Occipital lobe (tissue), 2 donors: ENCODE results near the gene SERPINH1. TPM values are rescaled to one million over a fixed set of nuclear protein-coding genes. Genes with fewer than 3 reads are reported as not detected.

Source experiments
- DNase-seq: peaks from one replicate; lab custom pipeline; 2025; lab: John Stamatoyannopoulos, UW
- total RNA-seq: library from RNA; depleted of rRNA; stranded (reverse); fragments of >200 nt; gene quantifications from one replicate; pipeline ENCODE4 v1.2.3, GENCODE V29; 2014

SERPINH1 gene
- total RNA-seq, 1 donor from 2014 or later: 29.3 TPM

- no peak for DNase-seq
Measured at GRCh38 chr11:75594211-75594610, 32.2 kb downstream of the SERPINH1 start.

DNA sequence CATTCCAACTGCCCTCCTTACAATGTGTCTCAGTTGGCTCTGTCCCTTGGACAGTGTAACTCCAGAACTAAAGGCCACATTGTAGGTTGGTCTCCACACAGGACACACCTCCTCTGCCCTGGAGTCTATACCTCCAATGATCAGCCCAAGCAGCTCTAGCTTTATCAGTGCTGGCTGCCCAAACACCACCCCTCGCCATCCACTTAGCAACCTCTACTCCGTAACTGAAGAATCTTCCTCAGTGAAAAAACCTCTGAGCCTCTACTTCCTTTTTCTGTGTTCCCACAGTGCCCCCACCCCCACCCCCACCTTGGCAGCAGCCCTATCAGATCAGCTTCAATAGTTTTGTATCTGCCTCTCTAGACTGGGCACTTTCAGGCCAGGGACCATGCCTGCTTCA, 33.4 kb downstream of the SERPINH1 start:
- no peak for DNase-seq

- no peak for DNase-seq
Measured at GRCh38 chr11:75596914-75597313, 34.9 kb downstream of the SERPINH1 start.

- DNase-seq: no peak
Measured at GRCh38 chr11:75597636-75598035, 35.6 kb downstream of the SERPINH1 start.

DNA sequence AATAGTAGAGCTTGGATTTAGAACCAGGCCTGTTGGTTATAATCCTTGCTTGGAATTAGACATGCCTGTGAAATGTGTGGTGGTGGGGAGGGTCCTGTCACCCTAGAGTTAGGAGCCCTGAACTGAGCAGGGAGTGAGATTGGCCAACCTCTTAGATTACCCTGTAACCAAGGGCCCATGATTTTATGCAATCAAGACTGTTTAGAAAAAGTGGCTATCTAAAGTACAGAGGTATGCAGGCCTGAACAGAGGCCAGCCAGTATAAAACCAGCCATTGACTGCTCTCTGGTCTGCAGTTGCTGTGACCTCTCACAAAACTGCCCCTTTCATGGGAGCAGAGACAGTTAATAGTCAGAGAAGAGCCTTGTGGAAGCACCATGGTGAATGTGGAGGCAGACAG, 36.2 kb downstream of the SERPINH1 start:
- no peak for DNase-seq

DNA sequence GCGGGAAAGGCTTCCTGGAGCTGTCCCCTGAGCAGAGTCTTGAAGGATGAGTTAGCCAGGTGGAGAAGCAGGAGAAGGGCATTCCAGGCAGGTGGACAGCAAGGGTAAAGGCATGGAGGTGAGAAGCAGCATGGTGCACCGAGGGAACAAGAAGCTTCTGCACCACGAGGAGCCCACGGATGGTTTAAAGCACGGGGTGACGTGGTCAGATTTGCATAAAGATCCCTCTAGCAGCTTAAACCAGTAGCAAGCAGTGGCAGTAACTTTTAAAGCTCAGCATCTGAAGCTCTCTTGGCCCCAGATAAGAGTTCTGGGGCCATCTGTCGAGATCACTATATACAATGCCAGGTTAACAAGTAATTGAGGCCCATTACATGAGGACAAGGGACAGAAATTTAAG, 36.8 kb downstream of the SERPINH1 start:
- DNase-seq: no peak

- no peak for DNase-seq
Measured at GRCh38 chr11:75600356-75600755, 38.3 kb downstream of the SERPINH1 start.

DNA sequence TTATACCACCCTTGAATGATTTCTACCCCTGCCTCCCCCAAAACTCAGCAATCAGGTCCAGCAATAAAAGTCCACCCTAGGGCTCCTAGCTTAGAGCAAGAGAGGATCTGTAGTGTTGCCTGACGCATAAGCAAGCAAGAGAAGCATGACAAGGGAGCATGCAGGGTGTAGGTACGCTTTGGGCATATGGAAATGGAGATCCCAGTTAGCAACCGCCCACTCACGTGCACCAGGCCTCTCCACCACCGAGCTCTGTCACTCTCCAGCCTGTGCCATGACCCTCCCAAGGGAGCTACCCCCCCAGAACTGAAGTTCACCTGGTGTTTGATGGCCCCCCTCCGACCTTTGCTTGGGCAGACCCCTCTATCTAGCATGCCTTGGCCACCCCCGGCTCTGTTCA, 39.4 kb downstream of the SERPINH1 start:
- no peak for DNase-seq

DNA sequence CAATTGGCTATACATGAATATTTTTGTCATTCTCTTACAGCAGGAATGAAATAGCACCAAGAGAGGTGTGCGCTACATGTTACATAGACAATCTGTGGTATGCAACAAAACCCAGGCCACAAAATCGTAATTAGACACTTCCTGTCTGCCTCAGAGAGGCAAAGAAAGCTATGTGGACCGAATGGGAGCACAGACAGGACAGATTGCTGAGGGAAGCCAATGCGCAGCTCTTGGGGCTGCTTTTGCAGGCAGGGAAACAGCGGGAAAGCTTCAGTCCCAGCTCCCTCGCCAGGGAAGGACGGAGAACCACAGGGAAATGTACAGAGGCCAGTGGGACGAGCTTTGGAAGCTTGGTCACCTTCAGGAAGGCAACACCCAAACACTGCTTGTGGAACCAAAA, 40.9 kb downstream of the SERPINH1 start:
- DNase-seq: no peak

- DNase-seq: no peak
Measured at GRCh38 chr11:75603791-75604736, 42.0 kb downstream of the SERPINH1 start.

DNA sequence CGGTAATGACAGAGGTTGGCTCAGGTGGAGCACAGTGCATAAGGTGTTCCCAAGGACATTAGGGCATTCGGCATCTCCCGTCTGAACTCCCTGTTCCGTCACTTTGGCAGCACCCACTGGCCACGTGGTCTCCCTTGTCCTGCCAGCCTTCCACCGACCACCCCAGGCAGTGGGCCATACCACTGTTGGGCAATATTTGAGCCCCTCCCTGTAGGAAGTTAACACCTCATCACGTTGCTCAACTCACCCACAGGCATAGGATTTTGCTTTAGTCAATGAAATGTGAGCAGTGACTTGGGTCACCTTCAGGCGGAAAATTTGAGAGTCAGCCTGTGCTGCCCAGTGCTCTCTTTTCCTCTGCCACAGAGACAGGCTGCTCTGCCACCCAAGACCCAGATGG, 44.0 kb downstream of the SERPINH1 start:
- no peak for DNase-seq

DNA sequence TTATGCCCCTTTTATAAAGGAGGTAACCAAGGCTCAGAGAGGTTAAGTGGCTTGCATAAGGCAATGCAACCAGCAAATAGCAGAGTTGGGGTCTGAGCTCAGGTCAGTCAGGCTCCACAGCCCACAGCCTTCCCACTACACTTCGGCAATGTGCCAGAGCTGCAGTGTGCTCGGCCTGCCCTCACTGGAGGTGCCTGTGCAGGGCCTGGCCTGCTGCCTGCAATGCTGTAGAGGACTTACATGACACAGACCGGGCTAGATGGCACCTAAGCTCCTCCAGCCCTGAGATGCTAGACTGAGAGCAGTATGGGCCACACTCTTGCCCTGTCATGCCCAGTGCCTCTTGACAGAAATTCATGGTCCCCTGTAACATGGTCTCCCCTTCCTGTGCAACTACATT, 49.8 kb downstream of the SERPINH1 start:
- no peak for DNase-seq

- no peak for DNase-seq
Measured at GRCh38 chr11:75615751-75616150, 53.7 kb downstream of the SERPINH1 start.

DNA sequence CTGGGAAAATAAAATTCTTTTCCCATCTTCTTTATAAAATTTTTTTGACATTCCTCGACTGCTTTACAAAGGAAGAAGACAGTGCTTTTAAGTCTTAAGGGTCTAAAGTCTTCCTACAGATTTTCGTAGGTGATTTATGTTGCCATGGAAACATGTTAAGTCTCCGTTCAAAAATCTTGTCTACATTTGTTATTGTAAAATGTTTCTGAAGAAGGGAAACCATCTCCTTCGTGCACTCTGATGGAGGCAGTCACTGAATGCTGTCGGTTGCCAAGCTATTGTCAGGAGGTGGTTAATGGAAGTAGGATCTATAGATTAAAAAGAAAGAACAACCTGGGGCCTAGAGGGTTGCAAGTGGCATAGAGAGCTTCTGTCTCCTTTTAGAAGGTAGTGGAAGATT, 54.2 kb downstream of the SERPINH1 start:
- no peak for DNase-seq

Other genes with a start within 250 kb of the SERPINH1 start
- 55.4 TPM for gene ARRB1, start 210.6 kb upstream of the SERPINH1 start, total RNA-seq
- 1,342 TPM for gene RPS3, start 162.7 kb upstream of the SERPINH1 start, total RNA-seq
- gene KLHL35, start 129.1 kb upstream of the SERPINH1 start, total RNA-seq: 28.5 TPM
- 9.8 TPM for gene GDPD5, start 36.3 kb upstream of the SERPINH1 start, total RNA-seq
- gene MAP6, start 106.8 kb downstream of the SERPINH1 start, total RNA-seq: 83.6 TPM
- gene MOGAT2, start 155.6 kb downstream of the SERPINH1 start, total RNA-seq: not detected
- 4.4 TPM for gene DGAT2, start 206.5 kb downstream of the SERPINH1 start, total RNA-seq